DLD1 (cell line): ENCODE measurements around the gene DAPK2.

Experiments
- in situ Hi-C: cut with HindIII; loops from 2 replicates; pipeline ENCODE4 v1.10.0; 2017; ENCODE audit warnings: low sequenced_read_pairs

Gene DAPK2

GRCh38 chr15:63918901-63919348 is 127.4 kb downstream of the DAPK2 start:
- in situ Hi-C loops, result no loop called here

GRCh38 chr15:63918317-63918672 is 128.0 kb downstream of the DAPK2 start:
- in situ Hi-C loops, result no loop called here

- in situ Hi-C loops, result no loop called here
Measured at GRCh38 chr15:63917588-63918316, 128.5 kb downstream of the DAPK2 start.

GRCh38 chr15:63915873-63916771 is 130.2 kb downstream of the DAPK2 start:
- in situ Hi-C loops, result no loop called here

- in situ Hi-C loops, result no loop called here
Measured at GRCh38 chr15:63915209-63915872, 130.9 kb downstream of the DAPK2 start.

- in situ Hi-C loops, result no loop called here
Measured at GRCh38 chr15:63913786-63914315, 132.4 kb downstream of the DAPK2 start.

- in situ Hi-C loops, result no loop called here
Measured at GRCh38 chr15:63913336-63913735, 132.9 kb downstream of the DAPK2 start.

- in situ Hi-C loops, result no loop called here
Measured at GRCh38 chr15:63912061-63912615, 134.1 kb downstream of the DAPK2 start.

- in situ Hi-C loops, result no loop called here
Measured at GRCh38 chr15:63911160-63911559, 135.1 kb downstream of the DAPK2 start.

GRCh38 chr15:63909819-63910437 is 136.4 kb downstream of the DAPK2 start:
- in situ Hi-C loops, result no loop called here

- in situ Hi-C loops, result no loop called here
Measured at GRCh38 chr15:63908991-63909390, 137.3 kb downstream of the DAPK2 start.

GRCh38 chr15:63908281-63908680 is 138.0 kb downstream of the DAPK2 start:
- in situ Hi-C loops, result no loop called here

GRCh38 chr15:63907521-63907920 is 138.8 kb downstream of the DAPK2 start:
- in situ Hi-C loops, result no loop called here

- in situ Hi-C loops, result no loop called here
Measured at GRCh38 chr15:63906266-63906584, 140.1 kb downstream of the DAPK2 start.

GRCh38 chr15:63905558-63906265 is 140.6 kb downstream of the DAPK2 start:
- in situ Hi-C loops, result no loop called here

- in situ Hi-C loops, result no loop called here
Measured at GRCh38 chr15:63905131-63905530, 141.2 kb downstream of the DAPK2 start.

- in situ Hi-C loops, result no loop called here
Measured at GRCh38 chr15:63904042-63904441, 142.2 kb downstream of the DAPK2 start.

GRCh38 chr15:63902671-63903035 is 143.6 kb downstream of the DAPK2 start:
- in situ Hi-C loops, result no loop called here

GRCh38 chr15:63901912-63902670 is 144.2 kb downstream of the DAPK2 start:
- in situ Hi-C loops, result no loop called here
